Middle frontal gyrus (tissue), 1 donor: ENCODE results near the gene FBLN7.
"Not testable (repeated sequence)": the region's sequence is repeated elsewhere in the genome, so short reads cannot be mapped to it uniquely, and the experiment has no call there.

Experiments
- DNase-seq: peaks from one replicate; pipeline ENCODE4 v3.0.0-alpha.2; 2015; ENCODE audit warnings: low spot score; ENCODE audit errors: extremely low spot score

Gene FBLN7

DNA sequence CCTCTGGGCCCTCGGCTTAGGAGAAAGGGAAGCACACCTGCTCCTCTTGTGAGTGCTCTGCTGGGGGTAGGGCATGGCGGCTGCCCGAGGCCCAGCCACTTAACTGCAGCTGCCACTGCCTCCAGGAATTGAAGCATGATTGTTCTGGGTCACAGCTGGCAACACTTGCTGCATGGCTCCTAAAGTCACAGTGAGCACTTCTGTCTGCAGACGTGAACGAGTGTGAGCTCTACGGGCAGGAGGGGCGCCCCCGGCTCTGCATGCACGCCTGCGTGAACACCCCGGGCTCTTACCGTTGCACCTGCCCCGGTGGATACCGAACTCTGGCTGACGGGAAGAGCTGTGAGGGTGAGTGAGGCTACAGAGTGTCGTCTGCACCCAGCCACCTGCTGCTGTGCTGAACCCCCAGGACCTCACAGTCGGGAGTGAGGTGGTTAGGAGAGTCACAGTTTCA, 44.4 kb downstream of the FBLN7 start:
- DNase-seq: no peak

DNA sequence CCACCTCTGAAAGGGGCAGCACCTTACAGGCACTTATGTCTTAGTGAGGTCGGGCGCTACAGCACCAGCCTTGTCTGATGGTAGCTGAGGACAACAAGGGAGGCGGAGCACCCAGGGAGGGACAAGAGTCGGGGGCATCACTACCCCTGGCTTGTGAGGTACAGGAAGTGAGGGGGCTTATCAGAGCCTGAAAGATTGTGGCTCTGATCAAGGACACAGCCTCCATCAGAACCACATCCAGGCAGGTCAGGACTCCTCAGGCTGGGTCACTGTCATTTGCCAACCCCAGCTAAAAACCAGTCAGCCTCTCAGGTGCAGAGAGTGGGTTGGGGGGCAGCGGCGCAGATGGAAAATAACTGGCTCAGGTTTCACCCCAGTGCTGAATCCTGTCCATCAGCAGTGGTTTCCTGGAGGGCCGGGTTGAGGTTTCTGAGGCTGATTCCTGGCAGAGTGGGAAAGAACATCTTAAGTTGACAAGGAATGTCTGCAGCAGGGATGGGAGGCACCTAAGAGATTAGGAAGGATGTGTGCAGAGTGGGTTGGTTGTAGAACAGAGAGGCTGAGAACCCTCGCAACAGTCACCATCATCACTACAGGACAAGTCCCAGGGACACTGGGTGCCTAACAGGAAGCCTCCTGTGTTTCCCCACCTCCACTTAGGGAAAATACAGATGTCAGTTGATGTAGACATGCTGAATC, 45.3 kb downstream of the FBLN7 start:
- no peak for DNase-seq

DNA sequence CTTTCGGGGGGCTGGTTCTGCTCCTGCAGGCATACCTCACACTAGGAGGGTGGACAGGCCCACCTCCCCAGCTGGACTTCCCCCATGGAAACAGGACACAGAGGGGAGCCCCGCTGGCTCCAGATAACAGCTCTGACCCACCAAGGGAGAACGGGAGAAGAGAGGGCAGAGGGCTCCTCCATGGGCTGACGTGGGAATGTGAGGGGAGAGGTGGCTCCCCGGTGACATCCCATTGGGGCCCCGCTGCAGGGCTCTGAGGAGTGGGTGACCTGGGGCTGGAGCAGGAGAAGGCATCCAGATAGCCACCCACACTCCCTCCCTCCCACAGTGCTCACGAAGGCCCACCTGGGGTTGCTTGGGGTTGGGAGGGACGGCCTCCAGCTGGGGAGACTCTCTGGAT, 45.9 kb downstream of the FBLN7 start:
- no peak for DNase-seq

DNA sequence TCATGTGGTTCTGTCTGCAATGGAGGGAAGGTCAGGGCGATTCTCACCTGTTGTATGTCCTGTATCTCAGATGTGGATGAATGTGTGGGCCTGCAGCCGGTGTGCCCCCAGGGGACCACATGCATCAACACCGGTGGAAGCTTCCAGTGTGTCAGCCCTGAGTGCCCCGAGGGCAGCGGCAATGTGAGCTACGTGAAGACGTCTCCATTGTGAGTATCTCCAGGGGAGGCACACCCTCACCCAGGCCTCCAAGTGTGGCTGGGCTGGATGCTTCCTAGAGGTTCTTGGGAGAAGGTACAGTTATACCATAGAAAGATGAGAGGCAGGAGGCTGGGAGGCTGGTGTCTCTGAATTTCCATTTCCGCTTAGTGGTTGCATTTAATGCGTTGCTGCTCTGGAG, 46.9 kb downstream of the FBLN7 start:
- no peak for DNase-seq

DNA sequence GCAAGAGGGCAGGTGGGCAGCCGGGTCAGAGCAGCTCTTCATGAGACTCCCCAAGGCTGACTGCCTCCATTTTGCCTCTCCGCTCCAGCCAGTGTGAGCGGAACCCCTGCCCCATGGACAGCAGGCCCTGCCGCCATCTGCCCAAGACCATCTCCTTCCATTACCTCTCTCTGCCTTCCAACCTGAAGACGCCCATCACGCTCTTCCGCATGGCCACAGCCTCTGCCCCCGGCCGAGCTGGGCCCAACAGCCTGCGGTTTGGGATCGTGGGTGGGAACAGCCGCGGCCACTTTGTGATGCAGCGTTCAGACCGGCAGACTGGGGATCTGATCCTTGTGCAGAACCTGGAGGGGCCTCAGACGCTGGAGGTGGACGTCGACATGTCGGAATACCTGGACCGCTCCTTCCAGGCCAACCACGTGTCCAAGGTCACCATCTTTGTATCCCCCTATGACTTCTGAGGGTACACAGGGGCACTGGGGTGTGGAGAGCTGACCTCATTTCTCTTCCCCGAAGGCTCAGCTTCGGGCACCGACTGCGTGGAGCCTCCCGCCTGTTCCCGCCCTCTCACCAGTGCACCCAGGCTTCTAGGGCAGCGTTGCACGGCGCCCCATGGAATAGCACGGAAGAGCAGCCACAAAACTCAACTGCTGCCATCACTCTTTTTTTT, 49.0 kb downstream of the FBLN7 start:
- DNase-seq: no peak

DNA sequence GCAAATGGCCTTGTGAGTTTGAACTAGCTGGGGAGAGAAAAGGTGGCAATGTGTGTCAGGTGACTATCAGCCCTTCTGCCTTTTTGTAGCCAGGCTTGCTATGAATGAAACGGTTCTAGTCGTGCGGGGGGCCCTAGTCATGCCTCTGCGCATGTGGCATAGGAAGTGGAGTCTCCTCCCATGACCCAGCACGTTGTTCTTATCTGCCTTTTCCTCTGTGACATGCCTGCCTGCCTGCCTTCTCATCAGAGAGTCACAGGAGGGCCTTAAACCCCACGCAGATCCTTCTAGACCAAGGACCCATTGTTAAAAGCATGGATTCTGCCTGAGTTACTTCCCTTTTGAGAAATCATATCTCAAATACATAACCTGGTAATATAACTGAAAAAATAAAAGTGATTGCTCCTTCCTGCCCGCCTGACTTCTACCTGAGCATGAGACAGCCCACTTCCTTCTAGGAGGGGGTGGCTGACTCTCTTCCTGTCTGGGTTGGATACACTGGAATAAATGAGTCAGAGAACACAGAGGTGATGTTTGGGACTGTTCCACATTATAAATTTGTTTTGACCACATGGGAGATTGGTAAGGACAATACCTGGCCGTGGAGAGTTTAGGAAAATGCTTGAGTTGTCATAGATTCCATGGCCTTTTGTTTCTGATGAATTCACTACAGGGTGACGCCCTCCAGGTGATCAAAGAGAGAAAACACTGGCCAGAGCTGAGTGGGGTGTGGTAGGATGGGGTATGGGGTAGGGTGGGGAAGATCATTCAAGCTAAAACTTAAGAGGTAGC, 49.8 kb downstream of the FBLN7 start:
- no peak for DNase-seq

DNA sequence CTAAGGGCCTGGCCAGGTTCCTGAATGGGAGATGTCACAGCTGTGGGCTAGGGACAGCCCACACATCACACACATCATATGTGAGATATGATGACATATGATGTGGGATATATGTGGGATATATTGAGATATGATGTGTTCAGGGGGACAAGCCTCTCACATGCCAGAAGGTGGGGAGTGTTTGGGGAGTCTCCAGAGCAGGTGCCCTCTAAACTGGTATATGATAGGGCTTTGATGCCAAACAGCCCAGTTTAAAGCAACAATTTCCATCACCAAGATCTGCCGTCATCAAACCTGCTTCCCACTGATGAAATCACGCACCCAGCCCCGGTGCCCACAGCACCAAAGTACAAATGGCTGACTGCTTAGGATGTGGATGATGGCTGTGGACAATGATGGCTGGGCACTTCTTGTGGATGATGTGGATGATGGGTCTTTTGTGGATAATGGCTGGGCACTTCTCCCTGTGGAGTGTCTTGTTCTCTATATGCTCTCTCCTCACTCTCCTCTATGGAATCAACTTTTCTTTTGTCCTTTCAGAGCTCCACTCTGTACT, 50.9 kb downstream of the FBLN7 start:
- DNase-seq: no peak

DNA sequence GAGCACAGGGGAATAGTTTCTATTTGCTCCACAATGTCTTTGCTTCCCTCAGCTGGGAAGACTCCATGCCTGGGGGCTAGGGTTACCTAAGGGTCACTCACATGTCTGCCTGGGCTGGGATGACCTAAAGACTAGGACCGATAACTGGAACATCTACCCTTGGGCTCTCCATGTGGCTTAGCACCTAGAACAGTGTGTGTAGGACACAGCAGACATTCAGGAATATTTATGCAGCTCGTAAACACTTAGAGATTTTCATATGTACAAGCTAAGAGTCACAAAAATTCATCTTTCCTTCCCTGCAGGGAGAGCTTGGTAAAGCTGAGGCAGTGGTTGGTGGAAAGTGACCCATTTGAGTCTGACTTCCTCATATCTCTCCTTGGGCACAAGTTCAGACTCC, 55.8 kb downstream of the FBLN7 start:
- DNase-seq: no peak

DNA sequence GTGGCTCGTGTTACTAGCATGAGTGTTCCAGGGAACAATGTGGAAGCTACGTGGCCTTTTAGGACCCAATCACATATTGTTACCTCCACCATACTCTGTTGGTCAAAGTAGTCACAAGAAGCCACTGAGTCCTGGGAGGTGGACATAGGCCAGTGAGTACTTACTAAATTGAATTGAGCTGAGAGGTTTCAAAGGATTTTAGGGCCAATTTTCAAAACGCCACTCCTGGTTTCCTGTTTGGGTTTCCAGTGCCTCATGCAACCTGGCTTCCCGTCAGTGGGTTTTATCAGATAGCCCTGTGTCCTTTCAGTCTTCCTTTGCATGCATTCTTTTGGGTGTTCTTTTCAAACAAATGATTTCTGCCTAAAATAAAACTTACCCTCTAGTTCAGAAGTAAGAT, 56.3 kb downstream of the FBLN7 start:
- DNase-seq: no peak

DNA sequence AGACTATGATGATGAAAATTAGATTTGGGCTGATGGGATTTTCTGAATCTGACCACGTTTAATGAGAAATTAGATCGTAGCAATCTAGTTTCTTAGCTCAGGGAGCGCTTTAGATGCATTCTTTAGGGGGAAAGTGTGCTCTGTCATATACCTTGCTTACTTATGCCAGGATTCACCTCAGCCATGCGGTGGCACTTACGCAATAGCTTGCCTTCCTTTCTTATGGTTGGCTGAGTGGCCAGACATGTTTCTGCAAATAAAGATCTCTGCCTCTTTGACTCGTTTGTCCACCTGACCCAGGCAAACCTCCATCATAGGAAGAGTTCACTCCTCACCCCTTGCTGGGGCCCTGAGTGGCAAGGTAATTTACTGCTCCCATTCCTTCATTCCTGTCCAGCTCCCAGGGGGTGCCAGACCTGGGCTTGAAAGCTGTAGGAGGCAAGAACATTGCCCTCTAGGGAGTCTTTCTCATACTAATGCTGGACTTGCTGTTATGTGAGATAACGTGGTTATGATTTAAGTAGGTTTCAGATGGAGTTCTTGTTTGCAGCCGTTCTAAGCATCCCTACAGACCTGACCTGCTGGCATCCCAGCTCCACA, 57.1 kb downstream of the FBLN7 start:
- no peak for DNase-seq

DNA sequence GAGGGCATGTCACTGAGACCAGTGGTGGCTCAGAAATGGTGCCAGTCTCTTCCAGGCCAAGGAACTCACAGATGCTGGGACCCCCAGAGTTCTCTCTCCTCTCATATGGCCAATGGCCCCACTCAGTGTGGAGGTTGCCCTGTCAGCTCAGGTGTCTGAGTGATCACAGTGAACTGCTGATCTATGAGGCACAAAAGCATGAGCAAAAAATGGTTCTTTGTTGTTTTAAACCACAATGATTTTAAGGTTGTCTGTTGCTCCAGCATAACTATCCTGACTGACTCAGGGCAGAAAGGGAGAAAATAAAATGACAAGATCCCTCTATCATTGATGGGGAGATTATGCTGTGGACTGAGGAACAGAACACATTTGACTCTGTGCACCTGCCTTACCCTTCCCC, 57.8 kb downstream of the FBLN7 start:
- no peak for DNase-seq

DNA sequence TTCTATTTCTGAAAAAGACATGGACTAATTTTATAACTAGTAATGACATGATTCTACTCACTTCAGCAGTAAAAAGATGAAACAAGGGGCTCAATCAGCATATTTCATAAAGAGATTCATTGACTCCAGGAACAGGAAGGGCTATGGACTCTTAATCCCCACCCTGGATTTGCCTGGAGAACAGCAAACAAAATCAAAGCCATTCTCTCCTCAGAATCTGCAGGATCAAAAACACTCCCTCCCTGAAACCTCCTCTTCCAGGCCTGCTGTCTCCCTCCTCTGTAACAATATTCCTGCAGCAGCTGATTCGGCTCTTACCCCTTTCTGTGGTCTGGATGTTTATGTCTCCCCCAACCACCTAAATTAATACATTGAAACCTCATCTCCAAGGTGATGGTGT, 59.7 kb downstream of the FBLN7 start:
- no peak for DNase-seq

DNA sequence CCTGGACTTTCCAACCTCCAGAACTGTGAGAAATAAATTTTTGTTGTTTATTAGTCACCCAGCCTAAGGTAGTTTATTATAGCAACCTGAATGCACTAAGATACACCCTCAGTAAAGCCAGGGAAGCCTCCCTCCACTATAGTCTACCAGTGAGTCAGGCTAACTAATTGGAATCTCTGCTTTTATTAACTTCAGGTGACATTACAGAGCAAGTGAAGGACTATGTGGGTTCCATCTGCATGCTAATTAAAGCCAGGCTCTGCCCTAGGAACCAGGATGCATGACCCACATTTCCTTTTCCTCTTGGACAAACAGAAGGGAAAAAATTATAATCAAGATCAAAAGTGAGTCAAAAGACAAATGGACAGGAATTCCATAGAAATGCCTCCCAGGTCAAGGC, 60.6 kb downstream of the FBLN7 start:
- no peak for DNase-seq

DNA sequence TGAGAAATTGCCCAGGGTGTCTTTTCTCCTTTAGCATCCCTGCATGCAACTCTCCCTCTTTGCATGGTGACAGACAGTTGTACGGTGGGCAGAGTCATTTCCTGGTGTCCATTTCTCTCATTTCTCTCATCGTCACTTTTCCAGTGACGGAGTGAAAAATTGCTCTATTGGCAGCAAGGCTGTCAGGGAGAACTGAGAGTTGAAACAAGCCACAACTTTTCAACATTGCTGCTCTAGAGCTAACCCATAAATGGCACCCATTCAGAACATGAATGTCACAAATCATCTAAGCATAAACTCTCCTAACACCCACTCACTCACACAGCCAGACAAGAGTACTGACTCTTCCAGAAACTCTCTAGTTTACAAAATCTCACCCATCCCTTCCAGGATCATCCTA, 61.0 kb downstream of the FBLN7 start:
- DNase-seq: no peak

DNA sequence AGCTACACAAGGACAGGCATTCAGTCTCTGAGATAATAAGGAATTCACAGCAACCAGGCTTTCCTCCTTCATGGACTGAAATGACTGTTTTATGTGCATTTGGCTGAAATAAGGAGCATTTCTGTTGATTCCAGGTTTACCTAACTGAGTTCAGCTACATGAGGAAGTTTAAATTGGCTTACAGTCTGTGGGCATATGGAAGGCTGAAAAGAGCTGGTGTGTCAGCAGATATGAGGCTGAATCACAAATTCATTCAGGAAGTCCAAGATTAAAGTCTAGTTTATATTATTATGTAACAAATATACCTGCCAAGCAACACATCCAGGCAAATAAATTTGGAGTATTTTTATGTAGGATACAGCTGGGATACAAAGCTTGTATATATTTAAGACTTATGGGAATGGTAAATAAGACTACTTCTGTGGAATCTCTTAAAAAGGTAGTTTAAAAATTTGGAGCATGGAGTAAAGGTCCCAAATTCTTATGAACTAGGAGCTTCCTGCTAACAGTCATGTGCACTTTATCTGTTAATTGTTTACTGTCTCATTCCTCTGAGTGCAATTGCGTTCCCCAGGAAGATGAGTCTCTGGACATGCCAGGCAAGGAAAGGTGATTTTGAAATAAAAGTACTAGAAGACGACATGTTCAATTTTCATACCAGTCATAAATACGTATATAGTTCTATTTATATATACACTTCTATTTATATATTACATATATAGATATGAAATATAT, 63.7 kb downstream of the FBLN7 start:
- DNase-seq: no peak

DNA sequence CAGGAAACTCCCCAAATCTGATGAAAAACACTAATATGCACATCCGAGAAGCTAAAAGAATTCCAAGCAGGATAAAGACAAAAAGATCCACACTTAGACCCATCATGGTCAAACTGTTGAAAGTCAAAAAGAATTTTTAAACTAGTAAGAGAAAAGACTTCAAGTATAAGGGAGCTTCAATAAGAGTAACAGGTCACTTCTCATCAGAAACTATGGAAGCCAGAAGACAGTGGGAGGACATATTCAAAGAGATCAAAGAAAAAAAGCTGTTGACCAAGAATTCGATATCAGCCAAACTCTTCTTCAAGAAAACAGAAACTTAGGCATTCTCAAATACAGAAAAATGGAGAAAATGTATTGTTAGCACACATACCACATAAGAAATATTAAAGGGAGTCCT, 66.2 kb downstream of the FBLN7 start:
- no peak for DNase-seq

DNA sequence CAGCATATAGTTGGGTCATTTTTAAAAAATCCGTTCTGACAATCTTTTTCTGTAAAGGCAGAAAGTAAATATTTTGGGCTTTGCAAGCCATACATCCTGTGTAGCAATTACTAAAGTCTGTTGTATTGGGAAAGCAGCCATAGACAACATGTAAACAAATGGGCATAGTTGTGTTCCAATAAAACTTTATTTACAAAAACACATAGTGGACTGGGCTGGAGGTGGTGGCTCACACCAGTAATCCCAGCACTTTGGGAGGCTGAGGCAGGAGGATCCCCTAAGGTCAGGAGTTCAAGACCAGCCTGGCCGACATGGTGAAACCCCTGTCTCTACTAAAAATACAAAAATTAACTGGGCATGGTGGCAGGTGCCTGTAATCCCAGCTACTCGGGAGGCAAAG, 69.7 kb downstream of the FBLN7 start:
- DNase-seq: not testable (repeated sequence)

DNA sequence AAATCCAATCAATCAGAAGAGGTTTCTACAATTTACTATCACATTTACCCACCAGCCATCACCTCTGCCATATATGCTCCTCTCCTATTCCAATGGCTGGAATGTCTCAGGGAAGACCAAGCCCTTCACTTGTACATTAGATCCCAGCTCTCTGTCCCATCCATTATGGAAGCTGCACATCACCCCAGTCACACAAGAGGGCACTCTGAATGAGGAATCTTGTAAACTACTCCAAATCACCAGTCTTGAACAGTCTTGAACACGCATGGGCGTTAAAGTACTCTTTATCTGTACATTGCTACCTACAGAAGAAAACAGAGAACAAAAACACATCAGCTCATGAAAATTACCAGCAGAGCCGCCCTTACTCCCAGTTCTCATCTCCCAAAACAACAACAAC, 78.0 kb downstream of the FBLN7 start:
- DNase-seq: no peak

DNA sequence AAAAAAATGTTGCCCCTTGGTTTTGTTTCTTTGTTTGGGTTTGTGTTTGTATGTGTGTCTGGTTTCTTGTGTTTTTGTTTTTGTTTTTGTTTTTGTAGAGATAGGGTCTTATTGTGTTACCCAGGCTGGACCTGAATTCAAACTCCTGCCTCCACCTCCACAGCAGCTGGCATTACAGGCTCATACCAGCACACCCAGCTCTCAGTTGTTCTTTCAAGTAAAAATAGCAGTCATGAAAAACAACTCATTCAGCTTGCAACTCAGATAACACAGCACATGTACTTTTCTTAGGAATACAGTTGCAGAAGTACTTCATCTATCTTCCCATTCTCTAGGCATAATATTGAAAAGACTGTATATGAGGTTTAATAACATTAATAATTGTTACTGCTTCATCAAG, 79.7 kb downstream of the FBLN7 start:
- DNase-seq: no peak

DNA sequence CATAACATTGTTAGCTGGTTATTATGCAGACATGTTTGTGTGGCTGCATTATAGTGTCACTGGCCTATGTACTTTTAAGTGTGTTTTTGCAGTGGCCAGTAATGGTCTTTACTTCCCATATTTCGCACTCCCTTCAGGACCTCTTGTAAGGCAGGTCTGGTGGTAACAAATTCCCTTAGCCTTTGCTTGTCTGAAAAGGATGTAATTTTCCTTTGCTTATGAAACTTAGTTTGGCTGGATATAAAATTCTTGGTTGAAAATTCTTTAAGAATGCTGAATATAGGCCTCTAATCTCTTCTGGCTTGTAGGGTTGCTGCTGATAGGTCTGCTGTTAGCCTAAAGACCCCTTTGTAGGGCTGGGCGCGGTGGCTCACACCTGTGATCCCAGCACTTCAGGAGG, 82.0 kb downstream of the FBLN7 start:
- DNase-seq: no peak

DNA sequence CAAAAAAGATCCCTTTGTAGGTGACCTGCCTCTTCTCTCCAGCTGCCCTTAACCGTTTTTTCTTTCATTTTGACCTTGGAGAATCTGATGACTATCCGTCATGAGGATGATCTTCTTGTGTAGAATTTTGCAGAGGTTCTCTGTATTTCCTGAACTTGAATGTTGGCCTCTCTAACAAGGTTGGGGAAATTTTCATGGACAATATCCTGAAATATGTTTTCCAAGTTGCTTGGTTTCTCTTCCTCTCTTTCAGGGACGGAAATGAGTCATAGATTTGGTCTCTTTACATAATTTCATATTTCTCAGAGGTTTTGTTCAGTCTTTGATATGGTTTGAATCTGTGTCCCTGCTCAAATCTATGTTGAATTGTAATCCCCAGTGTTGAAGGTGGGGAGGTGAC, 82.6 kb downstream of the FBLN7 start:
- no peak for DNase-seq
